HuH-7 (cell line): ENCODE data around the gene PGAM1.
"Not testable (repeated sequence)": the region's sequence is repeated elsewhere in the genome, so short reads cannot be mapped to it uniquely, and the experiment has no call there.

Experiments used
- DNase-seq: peaks from one replicate; pipeline ENCODE4 v3.0.0; 2011; ENCODE audit warnings: low spot score

The PGAM1 gene

GRCh38 chr10:97425964-97426775, at the start of gene PGAM1:
PGAM1 (plus strand) TSS chr10:97426191; CDS start chr10:97426308, 117 bp downstream.
- peak; percentile 98 for DNase-seq

- DNase-seq: no peak
Observed at GRCh38 chr10:97376413-97376812, 49.6 kb upstream of the PGAM1 start.

- no peak for DNase-seq
Observed at GRCh38 chr10:97378933-97379921, 46.8 kb upstream of the PGAM1 start.

GRCh38 chr10:97380516-97380915, 45.5 kb upstream of the PGAM1 start:
- no peak for DNase-seq

GRCh38 chr10:97381626-97382025, 44.4 kb upstream of the PGAM1 start:
- no peak for DNase-seq

GRCh38 chr10:97383159-97383558, 42.8 kb upstream of the PGAM1 start:
- no peak for DNase-seq

- no peak for DNase-seq
Observed at GRCh38 chr10:97384156-97384555, 41.8 kb upstream of the PGAM1 start.

- no peak for DNase-seq
Observed at GRCh38 chr10:97384641-97385040, 41.4 kb upstream of the PGAM1 start.

GRCh38 chr10:97385565-97385964, 40.4 kb upstream of the PGAM1 start:
- no peak for DNase-seq

GRCh38 chr10:97388152-97388551, 37.8 kb upstream of the PGAM1 start:
- DNase-seq: no peak

GRCh38 chr10:97390091-97390490, 35.9 kb upstream of the PGAM1 start:
- no peak for DNase-seq

GRCh38 chr10:97393034-97393573, 32.9 kb upstream of the PGAM1 start:
- no peak for DNase-seq

GRCh38 chr10:97396056-97396455, 29.9 kb upstream of the PGAM1 start:
- no peak for DNase-seq

- DNase-seq: peak; percentile 23
Observed at GRCh38 chr10:97399843-97400545, 26.0 kb upstream of the PGAM1 start.

- DNase-seq: peak; percentile 97
Observed at GRCh38 chr10:97400665-97401454, 25.1 kb upstream of the PGAM1 start, which contains the start of gene RRP12. RRP12 (minus strand) TSS chr10:97401340; CDS start chr10:97401231, 109 bp downstream.

GRCh38 chr10:97401455-97401919, 24.5 kb upstream of the PGAM1 start:
- no peak for DNase-seq

- no peak for DNase-seq
Observed at GRCh38 chr10:97404044-97404443, 21.9 kb upstream of the PGAM1 start.

- no peak for DNase-seq
Observed at GRCh38 chr10:97406064-97406463, 19.9 kb upstream of the PGAM1 start.

- not testable (repeated sequence) for DNase-seq
Observed at GRCh38 chr10:97406483-97406882, 19.5 kb upstream of the PGAM1 start.

GRCh38 chr10:97407211-97407951, 18.6 kb upstream of the PGAM1 start:
- DNase-seq: peak; percentile 83
